ENCODE results near the gene SYNGR3.

Gene SYNGR3

DNA sequence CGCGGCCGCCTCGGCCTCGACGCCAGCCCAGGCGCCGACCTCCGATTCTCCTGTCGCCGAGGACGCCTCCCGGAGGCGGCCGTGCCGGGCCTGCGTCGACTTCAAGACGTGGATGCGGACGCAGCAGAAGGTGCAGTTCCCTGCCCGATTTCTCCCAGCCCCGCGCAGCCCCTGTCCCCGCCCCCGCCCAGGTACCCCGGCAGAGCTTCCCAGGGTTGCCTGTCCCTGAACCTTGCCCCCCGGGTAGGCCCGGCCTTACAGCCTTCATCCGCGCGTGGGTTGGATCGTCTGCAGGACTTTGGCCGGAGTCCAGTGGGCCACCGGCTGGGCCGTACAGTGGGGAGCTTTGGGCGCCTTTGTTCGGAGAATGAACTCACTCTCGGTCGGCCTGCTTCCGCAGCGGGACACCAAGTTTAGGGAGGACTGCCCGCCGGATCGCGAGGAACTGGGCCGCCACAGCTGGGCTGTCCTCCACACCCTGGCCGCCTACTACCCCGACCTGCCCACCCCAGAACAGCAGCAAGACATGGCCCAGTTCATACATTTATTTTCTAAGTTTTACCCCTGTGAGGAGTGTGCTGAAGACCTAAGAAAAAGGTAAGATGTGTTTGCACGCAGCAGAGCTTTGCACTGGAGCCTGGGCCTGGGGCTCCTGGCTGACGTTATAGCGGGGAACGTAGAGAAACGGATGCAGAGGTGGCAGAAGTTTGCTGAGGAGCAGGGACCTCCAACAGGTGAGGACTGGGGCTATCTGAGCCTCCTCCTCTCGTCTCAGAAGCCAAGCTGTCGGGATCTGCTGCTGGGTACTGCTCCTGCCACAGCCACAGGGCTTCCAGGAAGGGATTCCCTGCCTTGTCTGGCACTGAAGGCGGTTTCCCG lies 5.2 kb upstream of the SYNGR3 start:
- Mint-ChIP-seq H3K4me1 (ENCODE audit: low read depth in 2 of 2) (peaks cover 7 to 19% of the 10 kb centered on the region in 2 donors), H3K9me3 (no peaks in the 10 kb centered on the region), H3K27me3 (peaks cover 5 to 47% of the 10 kb centered on the region in 2 donors), H3K36me3 (ENCODE audit: insufficient read depth) (peaks cover 9% of the 10 kb centered on the region), H3K27ac (peak overlapping the region in 1 of 2 donors; percentile 49), H3K4me3 (peak overlapping the region; percentile 69 to 75)
- no peak for DNase-seq
- ATAC-seq (replicated peaks) = peak; percentile 41

DNA sequence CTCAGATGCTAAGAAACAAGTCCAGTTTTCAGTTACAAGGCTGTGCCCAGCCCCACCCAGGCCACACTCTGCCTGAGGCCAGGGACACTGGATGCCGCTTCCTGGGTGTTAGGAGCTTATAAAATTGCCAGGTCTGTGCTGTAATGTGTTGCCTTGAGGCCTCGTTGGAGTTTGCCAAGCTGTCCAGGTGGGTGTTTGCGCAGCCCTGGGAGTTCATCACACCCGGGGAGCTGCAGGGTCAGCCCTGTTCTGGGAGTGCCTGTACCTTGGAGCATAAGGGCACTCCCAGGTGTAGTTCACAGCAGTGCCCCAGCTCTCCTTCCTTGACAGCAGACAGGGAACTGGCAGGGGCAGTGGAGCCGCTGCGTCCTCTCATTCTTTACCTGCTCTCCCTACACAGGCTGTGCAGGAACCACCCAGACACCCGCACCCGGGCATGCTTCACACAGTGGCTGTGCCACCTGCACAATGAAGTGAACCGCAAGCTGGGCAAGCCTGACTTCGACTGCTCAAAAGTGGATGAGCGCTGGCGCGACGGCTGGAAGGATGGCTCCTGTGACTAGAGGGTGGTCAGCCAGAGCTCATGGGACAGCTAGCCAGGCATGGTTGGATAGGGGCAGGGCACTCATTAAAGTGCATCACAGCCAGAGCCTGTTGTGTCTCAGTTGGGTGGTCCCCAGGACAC lies 4.2 kb upstream of the SYNGR3 start:
- no peaks in the 10 kb centered on the region for H3K9me3 Mint-ChIP-seq
- H3K36me3 Mint-ChIP-seq (ENCODE audit: insufficient read depth) = peaks cover 9% of the 10 kb centered on the region
- peaks cover 5 to 40% of the 10 kb centered on the region in 2 donors for H3K27me3 Mint-ChIP-seq
- no peak overlapping the region for H3K27ac Mint-ChIP-seq
- H3K4me1 Mint-ChIP-seq (ENCODE audit: low read depth in 2 of 2) = peaks cover 7 to 22% of the 10 kb centered on the region in 2 donors
- DNase-seq = no peak
- peak overlapping the region; percentile 69 to 75 for H3K4me3 Mint-ChIP-seq
- ATAC-seq (replicated peaks) = no peak

DNA sequence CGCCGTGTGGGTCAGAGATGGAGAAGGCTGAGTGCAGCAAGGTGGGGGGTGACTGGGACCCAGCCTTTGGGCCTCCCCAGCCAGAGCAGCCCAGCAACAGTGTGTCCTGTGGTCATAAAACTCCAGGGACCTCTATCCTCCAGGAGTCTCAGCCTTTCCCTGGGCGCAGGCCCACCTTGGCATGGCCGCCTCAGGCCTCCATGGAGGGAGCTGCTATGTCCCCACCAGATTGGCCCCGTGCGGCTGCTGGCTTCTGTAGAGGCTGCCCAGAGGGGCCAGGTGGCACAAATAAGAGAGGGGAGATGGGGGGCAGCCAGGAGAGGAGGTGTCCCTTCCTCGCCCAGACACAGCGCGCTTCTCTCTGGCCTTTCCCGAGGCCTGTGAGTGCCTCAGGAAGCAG lies 2.6 kb upstream of the SYNGR3 start:
- Mint-ChIP-seq H3K9me3 (no peaks in the 10 kb centered on the region), H3K27ac (peak overlapping the region in 1 of 2 donors; percentile 39), H3K4me1 (ENCODE audit: low read depth in 2 of 2) (peaks cover 16 to 24% of the 10 kb centered on the region in 2 donors), H3K36me3 (ENCODE audit: insufficient read depth) (peaks cover 12% of the 10 kb centered on the region), H3K27me3 (peaks cover 5 to 24% of the 10 kb centered on the region in 2 donors), H3K4me3 (no peak overlapping the region)
- no peak for DNase-seq
- no peak for ATAC-seq (replicated peaks)

DNA sequence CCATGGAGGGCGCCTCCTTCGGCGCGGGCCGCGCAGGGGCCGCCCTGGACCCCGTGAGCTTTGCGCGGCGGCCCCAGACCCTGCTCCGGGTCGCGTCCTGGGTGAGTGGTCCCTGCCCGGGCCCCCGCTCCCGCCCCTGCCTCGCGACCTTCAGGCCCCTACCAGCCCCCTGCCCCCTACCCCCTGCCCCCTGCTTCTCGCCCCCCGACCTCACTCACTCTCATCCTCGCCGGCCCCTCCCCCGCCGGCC lies 256 bp downstream of the SYNGR3 start:
- H3K27me3 Mint-ChIP-seq = peaks cover 5 to 12% of the 10 kb centered on the region in 2 donors
- peaks cover 12 to 13% of the 10 kb centered on the region in 2 donors for H3K4me1 Mint-ChIP-seq (ENCODE audit: low read depth in 2 of 2)
- no peaks in the 10 kb centered on the region for H3K9me3 Mint-ChIP-seq
- ATAC-seq (replicated peaks) (no peak), DNase-seq (no peak)
- H3K36me3 Mint-ChIP-seq (ENCODE audit: insufficient read depth) = peaks cover 12% of the 10 kb centered on the region
- peak overlapping the region in 1 of 2 donors; percentile 76 for H3K4me3 Mint-ChIP-seq
- peak overlapping the region in 1 of 2 donors; percentile 88 for H3K27ac Mint-ChIP-seq

DNA sequence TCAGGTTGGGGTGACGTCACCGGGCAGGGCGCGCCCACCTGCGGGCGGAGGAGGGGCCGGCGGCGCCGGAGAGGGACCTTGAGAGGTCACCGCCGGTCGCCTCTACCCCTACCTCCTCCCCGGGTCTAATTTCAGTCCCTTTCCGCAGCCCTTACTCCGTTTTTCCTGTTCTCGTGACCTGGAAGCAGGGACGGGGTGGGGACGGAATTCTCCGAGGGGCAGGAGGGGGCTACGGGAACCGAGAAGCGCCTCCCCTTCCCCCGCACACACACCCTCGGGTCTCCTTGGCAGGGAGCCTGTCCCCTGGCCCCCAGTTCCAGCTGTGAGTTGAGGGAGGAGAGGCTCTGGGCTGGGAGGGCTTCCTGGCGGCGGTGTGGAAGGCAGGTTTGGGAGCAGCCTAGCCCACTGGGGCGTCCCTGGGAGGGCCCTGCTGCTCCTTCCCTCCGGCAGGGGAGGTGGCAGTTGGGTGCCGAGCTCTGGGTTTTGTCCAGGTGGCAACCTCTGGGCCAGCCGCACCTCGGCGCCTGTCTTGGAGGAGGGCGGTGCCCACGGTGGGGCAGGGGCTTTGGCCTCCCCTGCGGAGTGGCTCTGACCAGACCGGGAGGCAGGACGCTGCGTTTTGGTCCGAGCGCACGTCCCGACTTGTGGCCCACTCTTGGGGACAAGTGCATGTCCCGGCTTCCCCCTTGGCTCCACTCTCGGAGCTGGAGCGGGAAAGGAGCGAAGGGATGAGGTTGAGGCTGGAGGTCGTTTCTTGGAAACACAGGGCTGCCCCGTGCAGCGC lies 773 bp downstream of the SYNGR3 start:
- H3K9me3 Mint-ChIP-seq = no peaks in the 10 kb centered on the region
- peak in 1 of 3 experiments; percentile 40 for DNase-seq
- peaks cover 12% of the 10 kb centered on the region for H3K36me3 Mint-ChIP-seq (ENCODE audit: insufficient read depth)
- no peak for ATAC-seq (replicated peaks)
- peaks cover 5 to 12% of the 10 kb centered on the region in 2 donors for H3K27me3 Mint-ChIP-seq
- H3K4me3 Mint-ChIP-seq = peak overlapping the region; percentile 76 to 80
- peaks cover 12 to 13% of the 10 kb centered on the region in 2 donors for H3K4me1 Mint-ChIP-seq (ENCODE audit: low read depth in 2 of 2)
- peak overlapping the region; percentile 54 to 88 for H3K27ac Mint-ChIP-seq

DNA sequence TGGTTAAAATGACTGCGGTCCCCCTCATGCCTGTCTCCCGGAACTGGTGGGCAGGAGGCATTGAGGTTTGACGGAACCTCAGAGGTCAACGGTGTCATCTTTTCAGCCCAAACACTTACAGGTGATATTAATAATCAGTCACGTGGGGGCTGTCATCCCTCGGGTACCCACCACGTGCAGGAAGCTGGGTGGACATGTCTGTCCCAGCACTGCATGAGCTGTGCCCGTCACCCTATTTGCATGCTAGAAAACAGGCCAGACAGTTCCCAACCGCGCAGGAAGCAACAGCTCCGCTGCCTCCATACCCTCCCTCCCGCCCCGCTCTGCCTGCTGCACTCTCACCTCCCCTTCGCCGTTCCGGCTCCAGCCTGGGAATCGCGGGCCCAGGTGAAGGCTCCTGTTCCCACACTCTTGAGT lies 1.4 kb downstream of the SYNGR3 start:
- Mint-ChIP-seq H3K9me3 (no peaks in the 10 kb centered on the region), H3K27ac (peak overlapping the region; percentile 54 to 88), H3K27me3 (peaks cover 5 to 12% of the 10 kb centered on the region in 2 donors), H3K36me3 (ENCODE audit: insufficient read depth) (peaks cover 12% of the 10 kb centered on the region), H3K4me1 (ENCODE audit: low read depth in 2 of 2) (peaks cover 12 to 13% of the 10 kb centered on the region in 2 donors), H3K4me3 (peak overlapping the region; percentile 76 to 80)
- DNase-seq (peak; percentile 49 to 53 (median 52)), ATAC-seq (replicated peaks) (peak; percentile 59)

DNA sequence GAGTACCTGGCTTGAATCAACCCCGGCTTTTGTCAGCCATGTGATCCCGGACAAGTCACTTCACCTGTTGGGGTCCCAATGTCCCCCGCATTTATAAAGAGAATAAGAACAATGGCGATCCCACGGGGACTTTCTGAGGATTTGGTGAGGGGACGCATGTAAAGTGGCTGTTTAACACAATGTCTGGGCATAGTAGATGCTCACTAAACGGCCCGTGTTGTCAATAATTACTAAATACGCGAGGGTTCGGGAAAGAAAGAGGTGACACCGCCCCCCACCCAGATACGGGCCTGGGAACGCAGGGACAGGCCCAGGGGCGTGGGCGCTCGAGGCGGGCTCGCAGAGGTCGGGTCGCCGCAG lies 1.8 kb downstream of the SYNGR3 start:
- peak overlapping the region; percentile 76 to 80 for H3K4me3 Mint-ChIP-seq
- no peaks in the 10 kb centered on the region for H3K9me3 Mint-ChIP-seq
- peaks cover 5 to 12% of the 10 kb centered on the region in 2 donors for H3K27me3 Mint-ChIP-seq

DNA sequence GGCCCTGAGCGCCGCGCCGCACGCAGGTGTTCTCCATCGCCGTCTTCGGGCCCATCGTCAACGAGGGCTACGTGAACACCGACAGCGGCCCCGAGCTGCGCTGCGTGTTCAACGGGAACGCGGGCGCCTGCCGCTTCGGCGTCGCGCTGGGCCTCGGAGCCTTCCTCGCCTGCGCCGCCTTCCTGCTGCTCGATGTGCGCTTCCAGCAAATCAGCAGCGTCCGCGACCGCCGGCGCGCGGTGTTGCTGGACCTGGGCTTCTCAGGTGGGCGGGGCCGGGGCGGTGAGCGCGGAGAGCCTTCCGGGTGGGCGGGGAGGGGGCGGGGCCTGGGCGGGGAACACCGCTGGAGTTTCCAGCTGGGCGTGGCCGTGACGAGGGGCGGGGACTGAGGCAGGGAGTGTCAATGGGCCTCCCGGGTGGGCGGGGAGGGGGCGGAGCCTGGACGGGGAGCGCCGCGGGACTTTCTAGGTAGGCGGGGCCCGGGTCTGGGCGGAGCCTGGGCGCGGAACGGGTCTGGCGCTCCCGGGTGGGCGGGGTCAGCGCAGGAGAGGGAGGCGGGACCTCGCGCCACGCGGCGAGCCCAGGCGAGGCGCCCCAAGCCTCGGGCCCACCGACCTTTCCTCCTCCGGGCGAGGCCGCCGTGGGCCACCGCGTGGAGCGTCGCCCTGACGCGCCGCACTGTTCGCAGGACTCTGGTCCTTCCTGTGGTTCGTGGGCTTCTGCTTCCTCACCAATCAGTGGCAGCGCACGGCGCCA lies 2.4 kb downstream of the SYNGR3 start:
- Mint-ChIP-seq H3K27me3 (peaks cover 5 to 12% of the 10 kb centered on the region in 2 donors), H3K36me3 (ENCODE audit: insufficient read depth) (peaks cover 14% of the 10 kb centered on the region), H3K4me3 (peak overlapping the region; percentile 76 to 80), H3K4me1 (ENCODE audit: low read depth in 2 of 2) (peaks cover 12 to 13% of the 10 kb centered on the region in 2 donors), H3K9me3 (no peaks in the 10 kb centered on the region), H3K27ac (peak overlapping the region; percentile 54 to 88)
- ATAC-seq (replicated peaks) (peak; percentile 72), DNase-seq (peak; percentile 94 to 98 (median 94))

More for the DNA sequence above, 1.8 kb downstream of the SYNGR3 start:
- H3K36me3 Mint-ChIP-seq (ENCODE audit: insufficient read depth) = peaks cover 12% of the 10 kb centered on the region
- ATAC-seq (replicated peaks) (no peak), DNase-seq (no peak)
- H3K27ac Mint-ChIP-seq = peak overlapping the region; percentile 54 to 88
- peaks cover 12 to 13% of the 10 kb centered on the region in 2 donors for H3K4me1 Mint-ChIP-seq (ENCODE audit: low read depth in 2 of 2)

DNA sequence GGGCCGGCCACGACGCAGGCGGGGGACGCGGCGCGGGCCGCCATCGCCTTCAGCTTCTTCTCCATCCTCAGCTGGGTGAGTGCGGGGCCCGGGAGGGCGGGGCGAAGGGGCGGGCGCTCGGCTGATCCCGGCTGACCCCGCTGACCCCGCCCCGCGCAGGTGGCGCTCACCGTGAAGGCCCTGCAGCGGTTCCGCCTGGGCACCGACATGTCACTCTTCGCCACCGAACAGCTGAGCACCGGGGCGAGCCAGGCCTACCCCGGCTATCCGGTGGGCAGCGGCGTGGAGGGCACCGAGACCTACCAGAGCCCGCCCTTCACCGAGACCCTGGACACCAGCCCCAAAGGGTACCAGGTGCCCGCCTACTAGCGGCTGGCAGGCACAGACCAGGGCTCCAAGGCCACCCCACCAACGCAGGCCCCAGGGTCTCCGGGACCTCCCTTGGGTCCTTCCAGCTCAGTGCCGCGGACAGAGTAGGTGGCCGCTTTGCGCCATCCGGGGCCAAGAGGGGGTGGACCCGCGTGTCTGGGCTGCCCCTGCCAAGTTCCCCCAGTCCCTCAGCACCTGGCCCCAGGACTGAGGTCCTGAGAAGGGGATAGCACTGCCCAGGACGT lies 3.0 kb downstream of the SYNGR3 start:
- peak overlapping the region in 1 of 2 donors; percentile 21 for H3K4me3 Mint-ChIP-seq
- no peaks in the 10 kb centered on the region for H3K9me3 Mint-ChIP-seq
- H3K27me3 Mint-ChIP-seq = peaks cover 5 to 12% of the 10 kb centered on the region in 2 donors
- H3K36me3 Mint-ChIP-seq (ENCODE audit: insufficient read depth) = peaks cover 21% of the 10 kb centered on the region
- peaks cover 12 to 13% of the 10 kb centered on the region in 2 donors for H3K4me1 Mint-ChIP-seq (ENCODE audit: low read depth in 2 of 2)
- no peak for DNase-seq
- ATAC-seq (replicated peaks) = no peak
- H3K27ac Mint-ChIP-seq = no peak overlapping the region

DNA sequence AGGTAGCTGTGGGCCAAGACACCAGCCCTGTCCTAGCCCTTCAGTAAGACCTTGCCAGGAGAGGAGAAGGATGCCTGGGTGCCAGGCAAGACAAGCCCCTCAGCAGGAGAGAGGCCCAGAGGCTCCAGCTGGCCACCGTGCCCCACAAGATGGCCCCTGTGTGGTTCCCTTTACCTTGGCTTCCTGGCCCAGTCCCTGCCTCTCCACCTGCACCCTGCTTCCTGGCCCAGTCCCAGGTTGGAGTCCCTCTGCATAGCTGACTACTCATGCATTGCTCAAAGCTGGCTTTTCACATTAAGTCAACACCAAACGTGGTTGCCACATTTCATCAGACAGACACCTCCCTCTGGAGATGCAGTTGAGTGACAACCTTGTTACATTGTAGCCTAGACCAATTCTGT lies 4.0 kb downstream of the SYNGR3 start:
- peak overlapping the region; percentile 17 to 65 for H3K27ac Mint-ChIP-seq
- DNase-seq = no peak
- peaks cover 5 to 8% of the 10 kb centered on the region in 2 donors for H3K27me3 Mint-ChIP-seq
- ATAC-seq (replicated peaks) = no peak
- peak overlapping the region; percentile 21 to 22 for H3K4me3 Mint-ChIP-seq
- peaks cover 12 to 13% of the 10 kb centered on the region in 2 donors for H3K4me1 Mint-ChIP-seq (ENCODE audit: low read depth in 2 of 2)
- H3K36me3 Mint-ChIP-seq (ENCODE audit: insufficient read depth) = peaks cover 26% of the 10 kb centered on the region
- H3K9me3 Mint-ChIP-seq = no peaks in the 10 kb centered on the region

DNA sequence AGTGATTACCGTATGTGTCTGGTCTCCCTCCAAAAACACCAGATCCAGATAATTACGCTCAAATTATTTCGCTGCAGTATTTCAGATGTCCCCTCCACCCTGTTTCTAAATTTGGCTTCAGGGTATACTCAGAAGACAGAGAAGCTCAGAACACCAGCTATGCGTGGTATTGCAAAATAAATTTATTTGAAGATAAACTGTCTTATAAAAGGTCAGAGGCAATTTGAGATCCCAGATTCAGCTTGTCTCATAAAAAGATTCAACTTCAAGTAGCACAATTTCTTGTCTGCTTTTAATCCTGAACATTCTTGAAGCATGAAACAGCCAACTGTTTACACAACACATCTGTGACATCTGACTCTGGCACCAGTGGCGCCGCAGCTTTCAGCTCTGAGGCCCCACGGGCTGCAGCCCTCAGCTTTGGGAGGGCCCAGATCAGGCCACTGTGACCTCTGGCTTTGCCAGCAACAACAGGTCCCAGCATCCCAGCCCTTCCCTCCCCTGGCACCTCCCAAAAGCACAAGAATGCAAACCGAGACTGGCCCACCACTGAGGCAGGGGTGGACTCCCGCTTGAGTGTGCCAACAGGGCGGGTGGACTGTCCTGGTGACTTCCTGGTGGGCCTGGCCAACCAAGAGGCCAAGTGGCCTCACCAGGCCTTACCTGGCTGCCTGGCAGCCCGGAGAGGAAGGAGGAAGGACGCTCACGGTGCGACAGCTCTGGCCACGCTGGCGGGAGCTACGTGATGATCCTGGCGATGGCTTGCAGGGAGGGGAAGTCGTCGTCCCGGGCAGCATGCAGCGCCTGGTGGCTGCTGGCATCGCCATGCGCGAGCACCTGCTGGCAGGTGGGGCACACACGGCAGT lies 8.0 kb downstream of the SYNGR3 start:
- no peak for ATAC-seq (replicated peaks)
- H3K36me3 Mint-ChIP-seq (ENCODE audit: insufficient read depth) = peaks cover 34% of the 10 kb centered on the region

More for the DNA sequence above, 8.0 kb downstream of the SYNGR3 start:
- no peak overlapping the region for H3K27ac Mint-ChIP-seq
- H3K4me3 Mint-ChIP-seq = no peak overlapping the region
- H3K27me3 Mint-ChIP-seq = no peaks in the 10 kb centered on the region
- H3K4me1 Mint-ChIP-seq (ENCODE audit: low read depth in 2 of 2) = peaks cover 0 to 3% of the 10 kb centered on the region in 2 donors
- no peaks in the 10 kb centered on the region for H3K9me3 Mint-ChIP-seq
- no peak for DNase-seq

Measured in effector memory CD8-positive, alpha-beta T cell (primary cell).